PC-3 (cell line): ENCODE data around the gene BAIAP2L2. TPM values are rescaled to one million over a fixed set of nuclear protein-coding genes. Genes with fewer than 3 reads are reported as not detected.

Source experiments
- ATAC-seq: fragments of 200-7000 bp; cut with Tn5 transposase; 2 replicates; pipeline ENCODE4 v1.9.1; 2020; ENCODE audit warnings: mild to moderate bottlenecking, moderate library complexity
- BruUV-seq: library from RNA; stranded (reverse); fragments of 400-500 nt; replicated peaks from 2 replicates; lab custom pipeline; 2021; lab: Mats Ljungman, UMichigan
- CTCF ChIA-PET: fragments of 300-600 bp; sonication (Branson Sonifier 250); formaldehyde crosslinking; loops from one replicate; lab custom pipeline; 2022; ENCODE audit warnings: antibody characterized with exemption; lab: Charles Lee
- POLR2A ChIA-PET: fragments of 300-600 bp; sonication (Branson Sonifier 250); formaldehyde crosslinking; loops from one replicate; lab custom pipeline; 2022; ENCODE audit warnings: antibody characterized with exemption; ENCODE audit not compliant: unreplicated experiment; lab: Charles Lee
- DNase-seq: peaks from one replicate; pipeline ENCODE4 v3.0.0-alpha.2; 2015
- H2AFZ ChIP-seq: fragments of 300-600 bp; sonication (generic); 2 replicates; pipeline ENCODE4 v1.6.0; 2016; ENCODE audit warnings: antibody characterized with exemption, low read length
- H3F3A ChIP-seq: fragments of 300-600 bp; sonication (generic); one replicate; pipeline ENCODE4 v1.6.0; 2017; ENCODE audit warnings: antibody characterized with exemption, low read length, control low read depth, mild to moderate bottlenecking; ENCODE audit not compliant: unreplicated experiment
- H3K27ac ChIP-seq: fragments of 300-600 bp; sonication (generic); 2 replicates; pipeline ENCODE4 v1.5.1; 2016; ENCODE audit warnings: mild to moderate bottlenecking, low read length
- H3K27me3 ChIP-seq: fragments of 300-600 bp; sonication (generic); 2 replicates; pipeline ENCODE4 v1.6.1; 2016; ENCODE audit warnings: low read length, mixed read lengths
- H3K36me3 ChIP-seq: fragments of 300-600 bp; sonication (generic); 2 replicates; pipeline ENCODE4 v1.6.1; 2016; ENCODE audit warnings: low read depth, mixed run types, low read length, mixed read lengths
- H3K4me1 ChIP-seq: fragments of 300-600 bp; sonication (generic); 2 replicates; pipeline ENCODE4 v1.5.1; 2016; ENCODE audit warnings: low read length; ENCODE audit not compliant: insufficient read depth
- H3K4me2 ChIP-seq: fragments of 300-600 bp; sonication (generic); 2 replicates; pipeline ENCODE4 v1.6.0; 2016; ENCODE audit warnings: low read length
- H3K4me3 ChIP-seq: fragments of 300-600 bp; sonication (generic); 2 replicates; pipeline ENCODE4 v1.5.1; 2016; ENCODE audit warnings: mild to moderate bottlenecking, low read length, mixed read lengths
- H3K79me2 ChIP-seq: fragments of 300-600 bp; sonication (generic); 2 replicates; pipeline ENCODE4 v1.6.1; 2017; ENCODE audit warnings: low read length, mixed read lengths
- H3K9ac ChIP-seq: fragments of 300-600 bp; sonication (generic); 2 replicates; pipeline ENCODE4 v1.6.0; 2016; ENCODE audit warnings: mild to moderate bottlenecking, low read length
- H3K9me2 ChIP-seq: fragments of 300-600 bp; sonication (generic); replicated peaks from 2 replicates; pipeline ENCODE4 v1.6.1; 2016; ENCODE audit warnings: mixed run types, low read length, mixed read lengths
- H3K9me3 ChIP-seq: fragments of 300-600 bp; sonication (generic); 2 replicates; pipeline ENCODE4 v1.6.1; 2016; ENCODE audit warnings: low read length, mixed read lengths
- H4K20me1 ChIP-seq: fragments of 300-600 bp; sonication (generic); 2 replicates; pipeline ENCODE4 v1.6.1; 2016; ENCODE audit warnings: low read length, mixed read lengths
- CTCF ChIP-seq: fragments of 300-600 bp; sonication (generic); conservative IDR thresholded peaks from 2 replicates; pipeline ENCODE4 v1.5.1; 2017; ENCODE audit warnings: antibody characterized with exemption, low read depth, mild to moderate bottlenecking, low read length
- EZH2 ChIP-seq: fragments of 300-600 bp; sonication (generic); IDR thresholded peaks from one replicate; pipeline ENCODE4 v1.6.1; 2017; ENCODE audit warnings: antibody characterized with exemption, mild to moderate bottlenecking, low read length; ENCODE audit not compliant: unreplicated experiment
- EZH2phosphoT487 ChIP-seq: fragments of 300-600 bp; sonication (generic); IDR thresholded peaks from 2 replicates; pipeline ENCODE4 v1.6.1; 2018; ENCODE audit warnings: mild to moderate bottlenecking, antibody characterized with exemption, low read length, borderline replicate concordance
- intact Hi-C: fragments of 100-400 bp; cut with micrococcal nuclease; formaldehyde crosslinking; loops from 2 replicates; pipeline ENCODE4 v1.9.0; 2023
- total RNA-seq: library from RNA; depleted of rRNA; stranded (reverse); fragments of >200 nt; gene quantifications from 2 replicates; pipeline ENCODE4 v1.2.3, GENCODE V29; 2014

The BAIAP2L2 gene
- total RNA-seq, 1 experiment from 2014 or later = 0.80 TPM

- intact Hi-C loops = no loop called here
- H3K9me2 ChIP-seq = no peaks in the 10 kb centered on the region
- ChIA-PET POLR2A (no interaction called here), CTCF (no interaction called here)
- peaks cover 16% of the 10 kb centered on the region for H3K4me1 ChIP-seq
- BruUV-seq = no TSS peak
- H3K27ac ChIP-seq = no peak overlapping the region
- H3K27me3 ChIP-seq = no peaks in the 10 kb centered on the region
- TF ChIP-seq CTCF = no peak
- no peak for TF ChIP-seq EZH2
- no peak for TF ChIP-seq EZH2phosphoT487
- no peaks in the 10 kb centered on the region for H3K36me3 ChIP-seq
- no peaks in the 10 kb centered on the region for H3F3A ChIP-seq
- H3K9ac ChIP-seq = no peak overlapping the region
- no peak overlapping the region for H3K4me2 ChIP-seq
- H3K9me3 ChIP-seq = no peaks in the 10 kb centered on the region
- H2AFZ ChIP-seq = no peak overlapping the region
- DNase-seq (no peak), ATAC-seq (no peak)
- no peaks in the 10 kb centered on the region for H4K20me1 ChIP-seq
- H3K79me2 ChIP-seq = no peaks in the 10 kb centered on the region
- no peak overlapping the region for H3K4me3 ChIP-seq
Measured at GRCh38 chr22:38133331-38133730, 22.8 kb upstream of the BAIAP2L2 start.

- Histone ChIP-seq H3K4me1 (peaks cover 16% of the 10 kb centered on the region), H3K36me3 (no peaks in the 10 kb centered on the region), H3F3A (no peaks in the 10 kb centered on the region), H3K9me2 (no peaks in the 10 kb centered on the region), H3K9ac (no peak overlapping the region), H3K4me2 (no peak overlapping the region), H3K9me3 (no peaks in the 10 kb centered on the region), H4K20me1 (no peaks in the 10 kb centered on the region), H2AFZ (no peak overlapping the region), H3K27me3 (no peaks in the 10 kb centered on the region), H3K27ac (no peak overlapping the region), H3K4me3 (no peak overlapping the region), H3K79me2 (no peaks in the 10 kb centered on the region)
- ATAC-seq = no peak
- BruUV-seq = no TSS peak
- ChIA-PET CTCF (no interaction called here), POLR2A (no interaction called here)
- no peak for DNase-seq
- no peak for TF ChIP-seq EZH2phosphoT487
- no peak for TF ChIP-seq EZH2
- TF ChIP-seq CTCF = no peak
- intact Hi-C loops = no loop called here
Measured at GRCh38 chr22:38132794-38133193, 22.3 kb upstream of the BAIAP2L2 start.

- H3K9ac ChIP-seq = no peak overlapping the region
- no peak overlapping the region for H3K4me2 ChIP-seq
- DNase-seq = no peak
- no TSS peak for BruUV-seq
- no peaks in the 10 kb centered on the region for H3K36me3 ChIP-seq
- no peak overlapping the region for H2AFZ ChIP-seq
- no peaks in the 10 kb centered on the region for H3K9me2 ChIP-seq
- ATAC-seq = no peak
- no peaks in the 10 kb centered on the region for H3F3A ChIP-seq
- H3K4me1 ChIP-seq = peaks cover 16% of the 10 kb centered on the region
- H3K27me3 ChIP-seq = no peaks in the 10 kb centered on the region
- H3K4me3 ChIP-seq = no peak overlapping the region
- no peaks in the 10 kb centered on the region for H3K79me2 ChIP-seq
- intact Hi-C loops = no loop called here
- no peak for TF ChIP-seq CTCF
- H3K9me3 ChIP-seq = no peaks in the 10 kb centered on the region
- H4K20me1 ChIP-seq = no peaks in the 10 kb centered on the region
- CTCF ChIA-PET = no interaction called here
- POLR2A ChIA-PET = no interaction called here
- no peak overlapping the region for H3K27ac ChIP-seq
Measured at GRCh38 chr22:38132136-38132535, 21.7 kb upstream of the BAIAP2L2 start.
